HepG2 (cell line): ENCODE measurements around the gene SRF. TPM values are rescaled to one million over a fixed set of nuclear protein-coding genes. Genes with fewer than 3 reads are reported as not detected.

Experiments used
- ATAC-seq: fragments of 200-7000 bp; cut with Tn5 transposase; 3 replicates; pipeline ENCODE4 v1.9.1; 2020; ENCODE audit warnings: mild to moderate bottlenecking, moderate library complexity
- BruUV-seq: library from RNA; stranded (reverse); fragments of 400-500 nt; replicated peaks from 2 replicates; lab custom pipeline; 2021; lab: Mats Ljungman, UMichigan
- CTCF ChIA-PET: fragments of 300-600 bp; formaldehyde crosslinking; extraction: SDS; loops from one replicate; lab custom pipeline; 2021; ENCODE audit warnings: low total read pairs, inconsistent platforms, low intra/inter-chr PET ratio; lab: Yijun Ruan, JAX
- POLR2A ChIA-PET: fragments of 350-600 bp; sonication (Branson Sonifier 250); formaldehyde crosslinking; loops from one replicate; lab custom pipeline; 2020; ENCODE audit warnings: antibody characterized with exemption, inconsistent platforms; lab: Yijun Ruan, JAX
- DNase-seq: peaks from one replicate; pipeline ENCODE4 v3.0.0-alpha.2; 2015; ENCODE audit warnings: low spot score
- FAIRE-seq: peaks from 3 replicates; lab custom pipeline; 2011; peaks lifted over from hg19 to GRCh38; lab: Jason Lieb, UNC
- H2AFZ ChIP-seq: one replicate; pipeline ENCODE4 v1.6.1; 2011; ENCODE audit warnings: low read length, inconsistent platforms
- H3K27ac ChIP-seq: fragments of 300-600 bp; 3 replicates; pipeline ENCODE4 v1.8.0; 2011; ENCODE audit warnings: mixed run types, mild to moderate bottlenecking, mixed read lengths, low read length, inconsistent platforms; ENCODE audit not compliant: insufficient read depth; ENCODE audit errors: extremely low read length
- H3K27me3 ChIP-seq, 2 experiments: fragments of 200-600 bp in 1 of 2; 2 replicates in 1 of 2; 3 replicates in 1 of 2; pipeline versions ENCODE4 v1.6.0 to v1.8.0; 2011; ENCODE audit warnings: low read length in 2 of 2, mild to moderate bottlenecking in 2 of 2, moderate library complexity in 2 of 2, inconsistent platforms in 1 of 2; ENCODE audit not compliant: insufficient read depth in 2 of 2, control insufficient read depth in 1 of 2
- H3K36me3 ChIP-seq, 2 experiments: fragments of 200-600 bp in 1 of 2; replicated peaks in 1 of 2; 2 replicates in 1 of 2; 3 replicates in 1 of 2; pipeline versions ENCODE4 v1.5.1 to v1.8.0; 2011; ENCODE audit warnings: low read length in 2 of 2, inconsistent platforms in 1 of 2; ENCODE audit not compliant: insufficient read depth in 2 of 2, control insufficient read depth in 1 of 2
- H3K4me1 ChIP-seq: 2 replicates; pipeline ENCODE4 v1.5.1; 2012; ENCODE audit warnings: low read length, inconsistent platforms; ENCODE audit not compliant: insufficient read depth
- H3K4me2 ChIP-seq: 2 replicates; pipeline ENCODE4 v1.6.0; 2011; ENCODE audit warnings: low read depth, low read length, inconsistent platforms
- H3K4me3 ChIP-seq, 3 experiments: fragments of 200-600 bp in 1 of 3; sonication (generic), shearing (Covaris generic) in 1 of 3; replicated peaks in 1 of 3; 2 replicates each; pipeline ENCODE4 v1.5.1; 2011 to 2016; ENCODE audit warnings: low read length in 3 of 3, inconsistent platforms in 2 of 3, low read depth in 2 of 3, mild to moderate bottlenecking in 2 of 3, control low read depth in 1 of 3, mixed read lengths in 1 of 3; ENCODE audit not compliant: insufficient read depth in 1 of 3
- H3K79me2 ChIP-seq: one replicate; pipeline ENCODE4 v1.6.1; 2011; ENCODE audit warnings: low read length, inconsistent platforms; ENCODE audit not compliant: insufficient read depth
- H3K9ac ChIP-seq: 2 replicates; pipeline ENCODE4 v1.6.0; 2011; ENCODE audit warnings: mild to moderate bottlenecking, low read depth, low read length, inconsistent platforms; ENCODE audit not compliant: insufficient read depth
- H3K9me3 ChIP-seq: 2 replicates; pipeline ENCODE4 v1.5.1; 2012; ENCODE audit warnings: mild to moderate bottlenecking, low read length
- H4K20me1 ChIP-seq: 2 replicates; pipeline ENCODE4 v1.6.0; 2011; ENCODE audit warnings: inconsistent platforms, mild to moderate bottlenecking, low read length, moderate library complexity; ENCODE audit not compliant: insufficient read depth
- AGO1 ChIP-seq: fragments of 200-400 bp; formaldehyde crosslinking; IDR thresholded peaks from 2 replicates; pipeline ENCODE4 v1.6.1; 2017; ENCODE audit warnings: mild to moderate bottlenecking, low read depth, low read length, moderate library complexity; ENCODE audit not compliant: poor library complexity, severe bottlenecking
- AGO2 ChIP-seq: fragments of 200-400 bp; formaldehyde crosslinking; optimal IDR thresholded peaks from 2 replicates; pipeline ENCODE3; 2017; ENCODE audit warnings: mild to moderate bottlenecking, low read depth, low read length, moderate library complexity
- HNRNPLL ChIP-seq: fragments of 200-400 bp; formaldehyde crosslinking; IDR thresholded peaks from 2 replicates; pipeline ENCODE4 v1.6.1; 2017; ENCODE audit warnings: mild to moderate bottlenecking, low read depth, low read length; ENCODE audit not compliant: poor library complexity, severe bottlenecking
- NR1H2 ChIP-seq: sonication (generic); formaldehyde crosslinking; IDR thresholded peaks from 2 replicates; pipeline ENCODE4 v1.8.1; 2022; ENCODE audit warnings: low read depth, missing genetic modification reagents, borderline replicate concordance
- POLR2AphosphoS2 ChIP-seq: IDR thresholded peaks from 2 replicates; pipeline ENCODE4 v1.6.1; 2011; ENCODE audit warnings: low read depth, low read length, improper control_type of control experiment
- RBFOX2 ChIP-seq: fragments of 200-400 bp; formaldehyde crosslinking; IDR thresholded peaks from 2 replicates; pipeline ENCODE4 v1.6.1; 2017; ENCODE audit warnings: low read depth, mild to moderate bottlenecking, low read length
- TP53 ChIP-seq: sonication (generic); formaldehyde crosslinking; conservative IDR thresholded peaks from 2 replicates; pipeline ENCODE4 v1.4.0; 2020; ENCODE audit warnings: missing genetic modification reagents
- ZNF839 ChIP-seq: sonication (generic); formaldehyde crosslinking; IDR thresholded peaks from 2 replicates; pipeline ENCODE4 v1.4.0; 2020; ENCODE audit warnings: missing genetic modification reagents, mild to moderate bottlenecking, borderline replicate concordance
- WGBS: methylation state at CpG from one replicate; pipeline ENCODE4 v1.1.6; 2017; ENCODE audit warnings: low lambda C conversion rate; 5-methylcytosine and 5-hydroxymethylcytosine counted together
- in situ Hi-C: cut with HindIII; loops from 2 replicates; pipeline ENCODE4 v1.10.0; 2017; ENCODE audit warnings: low pct_unique_long_range_greater_than_20kb; ENCODE audit not compliant: extremely low pct_ligation_motif_present
- intact Hi-C: fragments of 100-400 bp; cut with micrococcal nuclease; formaldehyde crosslinking; loops from one replicate; pipeline ENCODE4 v1.10.0; 2022; ENCODE audit not compliant: unreplicated experiment
- polyA plus RNA-seq, 8 experiments: library from polyadenylated mRNA; depleted of rRNA in 3 of 8; stranded (reverse) in 7 of 8; unstranded in 1 of 8; fragments of >200 nt; fragmentation: Illumina TruSeq in 4 of 8; extraction: Trizol in 4 of 8; gene quantifications; 2 replicates each; pipeline versions ENCODE4 v1.2.1 to v1.2.3, GENCODE V29; 2011 to 2016; ENCODE audit warnings: low read depth in 4 of 8, missing spikeins in 1 of 8, mixed read lengths in 1 of 8; ENCODE audit not compliant: insufficient read depth in 1 of 8
- total RNA-seq, 5 experiments: library from RNA; depleted of rRNA; stranded (reverse); fragments of >200 nt; fragmentation: Illumina TruSeq; extraction: Trizol; gene quantifications; 2 replicates each; pipeline ENCODE4 v1.2.3, GENCODE V29; 2016; ENCODE audit warnings: low read depth in 1 of 5

Gene SRF
- total and polyA plus RNA-seq, 2 of the 13 experiments (the other 11 are each of a cell fraction or from before 2014, with no cell fraction given): 25.5 to 44.1 TPM

GRCh38 chr6:43178150-43178549 lies 7.1 kb downstream of the SRF start:
- peaks cover 28 to 42% of the 10 kb centered on the region in 2 experiments for H3K36me3 ChIP-seq
- intact Hi-C loops (no loop called here), in situ Hi-C loops (no loop called here)
- ATAC-seq: no peak
- no peak overlapping the region for H3K27ac ChIP-seq
- TF ChIP-seq NR1H2 (CRISPR knock-in tag): no peak
- TF ChIP-seq AGO2: peak; percentile 20
- TF ChIP-seq RBFOX2: 0 out of 2 replicates have a peak, but pooled peaks have one; percentile 18
- ChIA-PET CTCF (no interaction called here), POLR2A (no interaction called here)
- no peak for FAIRE-seq
- H2AFZ ChIP-seq: no peak overlapping the region
- H3K9me3 ChIP-seq: no peaks in the 10 kb centered on the region
- H3K4me1 ChIP-seq: peaks cover 40% of the 10 kb centered on the region
- no peak overlapping the region for H3K4me3 ChIP-seq
- H3K79me2 ChIP-seq: peaks cover 20% of the 10 kb centered on the region
- peaks cover 23% of the 10 kb centered on the region for H4K20me1 ChIP-seq
- no peak for DNase-seq
- no peaks in the 10 kb centered on the region; a peak in 1 of 5 replicates for H3K27me3 ChIP-seq
- no peak overlapping the region for H3K9ac ChIP-seq
- BruUV-seq: no TSS peak
- 97% methylated on average over 12 of the region's 12 CpGs for WGBS
- H3K4me2 ChIP-seq: no peak overlapping the region

- DNase-seq (no peak), FAIRE-seq (no peak), ATAC-seq (no peak)
- no peaks in the 10 kb centered on the region for H3K9me3 ChIP-seq
- BruUV-seq: no TSS peak
- H3K79me2 ChIP-seq: peaks cover 12% of the 10 kb centered on the region
- WGBS: 98% methylated on average over 20 of the region's 20 CpGs
- TF ChIP-seq AGO1 (peak; percentile 40), HNRNPLL (peak; percentile 11), AGO2 (peak; percentile 62), TP53 (no peak), ZNF839 (CRISPR knock-in tag) (no peak), POLR2AphosphoS2 (peak; percentile 42; the same call in 1 of the 2 replicates)
- H4K20me1 ChIP-seq: peaks cover 13% of the 10 kb centered on the region
- H3K4me3 ChIP-seq: no peak overlapping the region
- H2AFZ ChIP-seq: no peak overlapping the region
- H3K9ac ChIP-seq: no peak overlapping the region
- no peak overlapping the region for H3K4me2 ChIP-seq
- peaks cover 28 to 42% of the 10 kb centered on the region in 2 experiments for H3K36me3 ChIP-seq
- intact Hi-C loops (no loop called here), in situ Hi-C loops (no loop called here)
- CTCF ChIA-PET: no interaction called here
- POLR2A ChIA-PET: no interaction called here
- peaks cover 33% of the 10 kb centered on the region for H3K4me1 ChIP-seq
- no peaks in the 10 kb centered on the region; a peak in 1 of 5 replicates for H3K27me3 ChIP-seq
- H3K27ac ChIP-seq: no peak overlapping the region
Measured at GRCh38 chr6:43178951-43179830, 8.1 kb downstream of the SRF start.
